HUES6 (cell line): ENCODE results near the gene ABCG1.

ENCODE experiments used
- H3K27ac ChIP-seq: 2 replicates; pipeline ENCODE4 v1.7.0; 2013; ENCODE audit warnings: low read depth, mild to moderate bottlenecking, low read length, inconsistent platforms
- H3K27me3 ChIP-seq: 2 replicates; pipeline ENCODE4 v1.6.1; 2013; ENCODE audit warnings: low read length; ENCODE audit not compliant: control insufficient read depth, insufficient read depth
- H3K36me3 ChIP-seq: 2 replicates; pipeline ENCODE4 v1.6.1; 2013; ENCODE audit warnings: low read length; ENCODE audit not compliant: control insufficient read depth, insufficient read depth
- H3K4me1 ChIP-seq: 2 replicates; pipeline ENCODE4 v1.6.1; 2013; ENCODE audit warnings: low read length; ENCODE audit not compliant: control insufficient read depth, insufficient read depth
- H3K4me3 ChIP-seq: 2 replicates; pipeline ENCODE4 v1.5.1; 2013; ENCODE audit warnings: low read depth, low read length
- H3K9ac ChIP-seq: one replicate; pipeline ENCODE4 v1.6.1; 2013; ENCODE audit warnings: mild to moderate bottlenecking, low read length
- H3K9me3 ChIP-seq: 2 replicates; pipeline ENCODE4 v1.6.1; 2013; ENCODE audit warnings: low read depth, low read length; ENCODE audit not compliant: control insufficient read depth, insufficient read depth

ABCG1 gene

DNA sequence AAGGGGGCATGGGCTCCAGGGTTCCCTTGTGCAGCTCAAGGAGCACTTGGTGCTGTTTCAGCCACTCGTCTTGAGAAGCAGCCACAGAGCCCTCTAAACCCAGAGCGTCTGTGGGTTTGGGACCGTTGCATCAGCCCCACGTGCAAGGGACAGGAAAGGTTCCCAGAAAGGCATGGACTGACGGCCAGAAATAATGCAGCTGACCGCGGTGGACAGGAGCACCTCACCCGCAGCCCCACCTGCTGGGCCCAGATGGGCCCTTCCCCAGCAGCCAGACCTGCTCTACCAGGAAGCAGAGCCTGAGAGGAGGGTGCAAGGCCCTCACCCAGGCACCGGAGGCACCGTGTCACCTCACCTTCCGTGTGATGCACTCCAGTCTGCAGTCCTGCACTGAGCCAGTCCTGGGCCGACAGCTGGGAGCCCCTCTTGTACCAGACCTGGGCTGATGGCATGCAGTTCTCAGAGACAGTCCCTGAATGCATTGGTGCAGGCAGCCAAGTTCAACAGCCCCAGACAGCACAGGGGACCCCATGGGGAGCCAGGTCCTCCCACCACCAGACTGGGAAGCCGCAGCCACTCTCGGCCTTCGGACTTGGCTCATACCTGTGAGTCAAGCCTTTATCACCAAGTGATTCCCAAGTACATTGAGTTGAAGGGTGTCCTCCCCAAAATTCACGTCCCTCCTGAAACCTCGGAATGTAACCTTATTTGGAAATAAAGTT is 101.1 kb downstream of the ABCG1 start:
- Histone ChIP-seq H3K4me3 (no peak overlapping the region), H3K9me3 (0 out of 2 replicates have a peak, but pooled peaks cover 3% of the 10 kb centered on the region), H3K36me3 (no peaks in the 10 kb centered on the region), H3K27ac (no peak overlapping the region), H3K27me3 (no peaks in the 10 kb centered on the region), H3K4me1 (peaks cover 31% of the 10 kb centered on the region), H3K9ac (no peak overlapping the region)

DNA sequence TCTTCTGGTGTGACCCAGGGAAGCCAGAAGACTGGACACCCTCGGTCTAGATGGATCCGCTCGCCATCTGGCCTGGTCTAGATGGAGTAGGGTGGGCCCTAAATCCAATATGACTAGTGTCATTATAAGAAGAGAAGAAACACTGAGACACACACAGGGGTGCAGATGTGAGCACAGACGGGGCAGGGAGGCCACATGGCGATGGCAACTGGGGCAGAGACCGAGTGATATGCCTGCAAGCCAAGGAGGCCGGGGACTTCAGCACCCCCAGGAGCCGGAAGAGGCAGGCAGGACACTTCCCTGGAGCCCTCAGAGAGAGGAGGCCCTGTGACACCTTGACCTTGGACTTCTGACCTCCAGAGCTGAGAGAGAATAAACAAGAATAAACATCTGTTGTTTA is 101.9 kb downstream of the ABCG1 start:
- no peak overlapping the region for H3K4me3 ChIP-seq
- no peak overlapping the region for H3K9ac ChIP-seq
- peaks cover 9% of the 10 kb centered on the region; the same call in 1 of the 2 replicates for H3K9me3 ChIP-seq
- no peaks in the 10 kb centered on the region for H3K36me3 ChIP-seq
- H3K27me3 ChIP-seq = no peaks in the 10 kb centered on the region
- no peak overlapping the region for H3K27ac ChIP-seq
- peaks cover 23% of the 10 kb centered on the region for H3K4me1 ChIP-seq

DNA sequence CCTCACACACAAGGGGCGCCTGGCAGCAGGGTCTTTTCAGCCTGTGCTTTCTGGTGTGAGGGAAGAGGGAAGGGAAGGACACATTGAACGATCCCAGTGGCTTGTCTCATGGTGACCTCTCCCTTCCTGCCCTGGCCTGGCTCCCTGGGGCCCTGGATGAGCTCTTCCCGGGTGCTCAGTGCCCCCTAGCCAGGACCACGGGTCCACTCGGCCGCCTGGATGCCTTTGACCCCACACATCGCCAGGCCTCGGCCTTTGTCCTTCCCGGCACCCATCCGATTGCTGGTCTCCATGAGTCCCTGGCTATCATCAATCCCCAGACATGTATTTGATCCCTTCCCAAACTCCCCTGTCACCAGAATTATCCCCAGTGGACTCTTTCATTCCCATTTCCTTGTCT is 102.3 kb downstream of the ABCG1 start:
- no peak overlapping the region for H3K9ac ChIP-seq
- H3K9me3 ChIP-seq = peaks cover 10% of the 10 kb centered on the region; the same call in 1 of the 2 replicates
- H3K4me3 ChIP-seq = no peak overlapping the region
- no peaks in the 10 kb centered on the region for H3K27me3 ChIP-seq
- H3K27ac ChIP-seq = no peak overlapping the region
- H3K4me1 ChIP-seq = peaks cover 22% of the 10 kb centered on the region
- no peaks in the 10 kb centered on the region for H3K36me3 ChIP-seq

DNA sequence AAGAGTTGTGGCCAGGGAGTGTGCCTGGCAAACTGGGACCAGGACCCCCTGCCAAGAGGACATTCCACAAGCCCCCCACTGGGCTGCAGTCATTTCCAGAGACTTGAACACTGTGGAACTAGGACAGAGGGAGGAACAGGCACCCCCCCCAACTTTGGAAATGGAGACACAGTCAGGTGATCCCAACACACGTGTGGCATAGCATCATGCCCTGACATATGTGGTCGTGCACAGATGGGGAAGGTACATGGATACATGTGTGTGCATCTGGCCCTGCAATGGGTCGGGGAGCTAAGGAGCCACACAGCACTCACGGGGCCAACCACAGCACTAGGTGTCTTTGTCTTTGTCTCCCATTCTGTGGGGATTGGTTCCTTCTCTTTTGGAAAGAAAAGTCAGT is 102.9 kb downstream of the ABCG1 start:
- Histone ChIP-seq H3K4me3 (no peak overlapping the region), H3K4me1 (peaks cover 16% of the 10 kb centered on the region), H3K9me3 (peaks cover 10% of the 10 kb centered on the region; the same call in 1 of the 2 replicates), H3K27me3 (no peaks in the 10 kb centered on the region), H3K36me3 (no peaks in the 10 kb centered on the region), H3K9ac (no peak overlapping the region), H3K27ac (no peak overlapping the region)

DNA sequence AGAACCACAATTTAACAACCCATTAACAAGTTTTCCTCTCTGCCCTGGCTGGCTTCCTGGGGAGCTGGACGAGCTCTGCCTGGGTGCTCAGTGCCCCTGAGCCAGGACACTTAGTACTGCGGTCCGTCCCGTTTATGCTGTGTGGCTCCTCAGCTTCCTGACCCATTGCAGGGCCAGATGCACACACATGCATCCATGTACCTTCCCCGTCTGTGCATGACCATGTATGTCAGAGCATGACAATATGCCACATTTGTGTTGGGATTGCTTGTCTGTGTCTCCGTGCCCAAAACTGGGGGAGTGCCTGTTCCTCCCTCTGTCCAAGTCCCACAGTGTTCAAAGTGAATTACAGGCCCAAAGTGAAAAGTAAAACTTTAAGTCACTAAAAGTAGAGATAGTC is 106.0 kb downstream of the ABCG1 start:
- Histone ChIP-seq H3K4me1 (no peaks in the 10 kb centered on the region), H3K4me3 (no peak overlapping the region), H3K27ac (no peak overlapping the region), H3K9me3 (peaks cover 19% of the 10 kb centered on the region), H3K27me3 (no peaks in the 10 kb centered on the region), H3K9ac (no peak overlapping the region), H3K36me3 (no peaks in the 10 kb centered on the region)

DNA sequence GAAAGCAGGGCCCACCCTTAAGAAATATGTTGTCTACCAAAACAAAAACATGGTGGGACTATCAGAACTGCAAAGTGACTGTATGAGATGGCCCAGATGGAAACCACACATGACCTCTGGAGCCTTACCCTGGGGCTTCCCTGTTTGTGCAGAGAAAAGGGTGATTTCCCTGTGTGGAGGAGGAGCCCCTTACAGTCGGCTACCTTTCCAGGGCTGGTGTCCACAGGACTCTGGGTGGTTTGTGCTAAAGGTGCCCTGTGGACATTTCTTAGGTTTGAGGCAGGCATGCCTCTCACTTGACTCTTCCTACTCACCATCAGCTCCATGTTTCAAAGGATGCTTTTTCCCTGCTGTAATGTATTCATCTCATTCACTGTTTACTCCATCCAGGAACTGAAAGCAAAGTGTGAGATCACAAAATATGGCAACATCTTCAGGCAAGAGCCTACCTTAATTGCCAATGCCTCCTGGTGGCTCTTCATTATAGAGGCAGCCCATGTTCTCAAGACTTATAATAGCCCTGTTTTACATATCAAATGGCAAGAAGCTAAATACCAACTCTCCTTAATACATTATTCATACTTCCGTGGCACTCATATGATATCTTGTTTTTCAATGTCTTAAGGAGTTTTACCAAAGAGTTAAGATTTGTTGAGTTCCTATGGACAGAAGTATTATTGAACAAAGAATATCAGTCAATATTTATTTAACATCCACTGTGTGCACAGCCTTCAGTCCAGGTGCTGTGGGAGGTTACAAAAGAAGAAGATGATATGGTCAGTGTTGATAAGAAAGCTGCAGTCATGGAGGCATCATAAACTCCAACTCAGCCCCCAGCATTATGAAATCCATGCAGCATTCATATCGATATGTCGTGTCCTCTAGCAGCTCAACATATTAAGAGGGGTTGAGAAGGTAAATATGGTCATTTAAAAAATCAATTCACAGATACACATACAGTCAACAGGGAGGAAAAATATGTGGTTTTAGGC is 111.7 kb downstream of the ABCG1 start:
- Histone ChIP-seq H3K4me3 (no peak overlapping the region; the same call in 1 of the 2 replicates), H3K4me1 (peaks cover 2% of the 10 kb centered on the region; the same call in 1 of the 2 replicates), H3K9me3 (peaks cover 36% of the 10 kb centered on the region), H3K27ac (no peak overlapping the region), H3K27me3 (no peaks in the 10 kb centered on the region), H3K9ac (no peak overlapping the region), H3K36me3 (no peaks in the 10 kb centered on the region)

DNA sequence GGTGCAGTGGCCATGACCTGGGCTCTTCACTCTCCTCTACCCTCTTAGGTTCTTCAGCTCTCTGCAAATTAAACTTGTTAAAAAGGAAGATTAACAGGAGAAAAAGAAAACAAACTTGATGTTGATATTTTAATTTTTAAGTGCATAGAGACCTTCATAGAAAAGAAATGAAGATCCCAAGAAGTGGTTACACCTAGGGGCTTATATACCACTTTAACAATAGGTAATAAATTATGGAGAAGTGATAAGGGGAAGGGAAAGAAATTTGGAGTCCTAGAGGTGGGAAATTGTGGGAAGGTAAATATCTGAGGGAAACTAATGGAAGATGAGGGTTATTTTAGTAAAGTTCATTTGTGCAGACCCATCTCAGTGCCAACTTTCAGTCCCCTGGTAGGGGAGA is 112.7 kb downstream of the ABCG1 start:
- no peaks in the 10 kb centered on the region for H3K27me3 ChIP-seq
- no peaks in the 10 kb centered on the region for H3K36me3 ChIP-seq
- H3K9ac ChIP-seq = no peak overlapping the region
- no peak overlapping the region for H3K4me3 ChIP-seq
- H3K9me3 ChIP-seq = peaks cover 34% of the 10 kb centered on the region
- H3K4me1 ChIP-seq = peaks cover 9% of the 10 kb centered on the region
- H3K27ac ChIP-seq = no peak overlapping the region

DNA sequence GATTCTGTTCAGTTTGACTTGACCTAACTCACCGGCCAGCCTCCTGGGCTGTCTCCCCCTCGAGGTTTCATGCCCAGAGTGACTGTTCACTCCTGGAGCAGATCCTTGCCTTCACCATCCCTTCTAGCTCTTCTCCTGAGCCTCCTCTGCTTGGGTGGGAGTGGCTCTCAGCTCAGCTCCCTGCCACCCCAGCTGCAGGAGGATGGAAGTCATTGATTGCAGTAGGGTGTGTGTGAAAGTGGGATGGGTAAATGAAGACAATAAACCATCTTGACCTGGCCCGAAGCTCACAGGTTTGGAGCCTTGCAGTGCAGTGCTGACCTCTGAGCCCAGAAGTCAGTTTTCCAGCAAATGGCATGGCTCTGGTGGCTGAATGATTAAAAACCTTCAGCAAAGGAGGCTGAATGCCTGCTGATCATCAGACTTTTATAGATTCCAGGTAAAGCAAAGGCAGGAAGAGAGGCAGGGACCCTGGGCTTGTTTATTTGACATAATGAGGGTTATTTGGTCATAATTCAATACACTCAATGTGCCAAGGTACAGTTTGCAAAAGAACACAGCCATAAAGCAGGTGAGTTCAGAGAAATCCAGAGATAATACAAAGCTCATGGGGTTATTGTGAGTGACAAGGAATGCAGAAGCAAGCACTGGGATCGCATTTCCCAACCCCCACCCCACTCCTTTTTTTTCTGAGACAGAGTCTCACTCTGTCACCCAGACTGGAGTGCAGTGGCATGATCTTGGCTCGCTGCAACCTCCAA is 113.8 kb downstream of the ABCG1 start:
- peaks cover 34% of the 10 kb centered on the region for H3K9me3 ChIP-seq
- H3K4me3 ChIP-seq = no peak overlapping the region
- no peak overlapping the region for H3K27ac ChIP-seq
- no peak overlapping the region for H3K9ac ChIP-seq
- H3K27me3 ChIP-seq = no peaks in the 10 kb centered on the region
- H3K4me1 ChIP-seq = peaks cover 9% of the 10 kb centered on the region
- H3K36me3 ChIP-seq = no peaks in the 10 kb centered on the region

DNA sequence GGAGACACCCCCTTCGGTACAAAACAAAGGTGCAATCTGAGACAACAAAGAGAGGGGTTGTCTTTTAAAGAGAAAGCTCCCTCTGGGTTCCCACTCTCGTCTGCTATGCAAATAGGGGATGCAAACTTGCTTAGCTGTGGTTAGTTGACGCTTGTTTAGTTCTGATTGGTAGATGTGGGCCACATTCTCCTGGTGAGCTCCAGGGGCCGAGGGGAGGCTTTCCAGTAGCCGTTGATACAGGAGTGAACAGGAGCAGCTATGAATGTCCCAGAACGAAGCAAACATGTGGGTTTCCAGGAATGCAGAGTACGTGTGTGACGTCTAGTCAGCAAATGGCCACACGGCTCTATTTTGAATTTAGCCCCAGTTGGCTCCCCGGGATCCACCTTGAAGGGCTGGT is 117.1 kb downstream of the ABCG1 start:
- Histone ChIP-seq H3K27ac (peak overlapping the region; percentile 79), H3K36me3 (no peaks in the 10 kb centered on the region), H3K9ac (no peak overlapping the region), H3K27me3 (no peaks in the 10 kb centered on the region), H3K9me3 (peaks cover 15% of the 10 kb centered on the region), H3K4me3 (no peak overlapping the region), H3K4me1 (peaks cover 17% of the 10 kb centered on the region)

DNA sequence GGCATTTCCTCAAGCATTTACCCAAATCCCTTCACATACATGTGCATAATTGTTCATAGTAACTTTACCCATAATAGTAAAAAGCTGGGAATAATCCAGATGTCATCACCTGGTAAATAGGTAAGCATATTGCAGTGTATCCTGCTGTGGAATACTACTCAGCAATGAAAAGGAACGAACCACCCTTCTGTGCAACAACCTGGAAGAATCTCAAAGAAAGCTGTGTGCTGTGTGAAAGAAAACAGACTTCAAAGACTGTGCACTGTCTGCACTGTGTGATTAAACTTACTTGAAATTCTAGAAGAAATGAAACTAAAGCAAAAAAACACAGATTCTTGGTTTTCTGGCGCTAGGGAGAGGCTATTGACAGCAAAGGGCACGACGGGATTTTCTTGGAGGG is 118.3 kb downstream of the ABCG1 start:
- Histone ChIP-seq H3K9me3 (peaks cover 3% of the 10 kb centered on the region), H3K9ac (no peak overlapping the region), H3K4me1 (peaks cover 17% of the 10 kb centered on the region), H3K27ac (no peak overlapping the region), H3K27me3 (no peaks in the 10 kb centered on the region), H3K36me3 (no peaks in the 10 kb centered on the region), H3K4me3 (no peak overlapping the region)
